Measurements from ENCODE around the gene EHMT1.

GRCh38 chr9:137586854-137587253 is 32.0 kb upstream of the EHMT1 start:
- TF ChIP-seq POLR2AphosphoS5 (IDR thresholded peaks at IDR 0.05; ENCODE audit: low read depth) (no peak), CTCF (conservative IDR thresholded peaks at IDR 0.05; ENCODE audit: low read depth in 2 of 2) (no peak), REST (IDR thresholded peaks at IDR 0.05; ENCODE audit: unreplicated experiment) (no peak), EZH2phosphoT487 (IDR thresholded peaks at IDR 0.05; ENCODE audit: unreplicated experiment) (no peak), JUNB (IDR thresholded peaks at IDR 0.05; ENCODE audit: unreplicated experiment) (no peak), EZH2 (IDR thresholded peaks at IDR 0.05; ENCODE audit: low read depth, unreplicated experiment) (no peak), CREB1 (CRISPR knock-in tag; IDR thresholded peaks at IDR 0.05; ENCODE audit: low read depth) (no peak), ZNF114 (CRISPR knock-in tag; IDR thresholded peaks at IDR 0.05) (no peak), NANOG (IDR thresholded peaks at IDR 0.05; ENCODE audit: borderline replicate concordance) (no peak), STAT1 (IDR thresholded peaks at IDR 0.05; ENCODE audit: unreplicated experiment) (no peak), ZNF331 (CRISPR knock-in tag; IDR thresholded peaks at IDR 0.05; ENCODE audit: low read depth) (no peak)
- TF ChIP-seq, protein P1, sequence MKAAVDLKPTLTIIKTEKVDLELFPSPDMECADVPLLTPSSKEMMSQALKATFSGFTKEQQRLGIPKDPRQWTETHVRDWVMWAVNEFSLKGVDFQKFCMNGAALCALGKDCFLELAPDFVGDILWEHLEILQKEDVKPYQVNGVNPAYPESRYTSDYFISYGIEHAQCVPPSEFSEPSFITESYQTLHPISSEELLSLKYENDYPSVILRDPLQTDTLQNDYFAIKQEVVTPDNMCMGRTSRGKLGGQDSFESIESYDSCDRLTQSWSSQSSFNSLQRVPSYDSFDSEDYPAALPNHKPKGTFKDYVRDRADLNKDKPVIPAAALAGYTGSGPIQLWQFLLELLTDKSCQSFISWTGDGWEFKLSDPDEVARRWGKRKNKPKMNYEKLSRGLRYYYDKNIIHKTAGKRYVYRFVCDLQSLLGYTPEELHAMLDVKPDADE (IDR thresholded peaks at IDR 0.05), result no peak
- TF ChIP-seq, protein P2, sequence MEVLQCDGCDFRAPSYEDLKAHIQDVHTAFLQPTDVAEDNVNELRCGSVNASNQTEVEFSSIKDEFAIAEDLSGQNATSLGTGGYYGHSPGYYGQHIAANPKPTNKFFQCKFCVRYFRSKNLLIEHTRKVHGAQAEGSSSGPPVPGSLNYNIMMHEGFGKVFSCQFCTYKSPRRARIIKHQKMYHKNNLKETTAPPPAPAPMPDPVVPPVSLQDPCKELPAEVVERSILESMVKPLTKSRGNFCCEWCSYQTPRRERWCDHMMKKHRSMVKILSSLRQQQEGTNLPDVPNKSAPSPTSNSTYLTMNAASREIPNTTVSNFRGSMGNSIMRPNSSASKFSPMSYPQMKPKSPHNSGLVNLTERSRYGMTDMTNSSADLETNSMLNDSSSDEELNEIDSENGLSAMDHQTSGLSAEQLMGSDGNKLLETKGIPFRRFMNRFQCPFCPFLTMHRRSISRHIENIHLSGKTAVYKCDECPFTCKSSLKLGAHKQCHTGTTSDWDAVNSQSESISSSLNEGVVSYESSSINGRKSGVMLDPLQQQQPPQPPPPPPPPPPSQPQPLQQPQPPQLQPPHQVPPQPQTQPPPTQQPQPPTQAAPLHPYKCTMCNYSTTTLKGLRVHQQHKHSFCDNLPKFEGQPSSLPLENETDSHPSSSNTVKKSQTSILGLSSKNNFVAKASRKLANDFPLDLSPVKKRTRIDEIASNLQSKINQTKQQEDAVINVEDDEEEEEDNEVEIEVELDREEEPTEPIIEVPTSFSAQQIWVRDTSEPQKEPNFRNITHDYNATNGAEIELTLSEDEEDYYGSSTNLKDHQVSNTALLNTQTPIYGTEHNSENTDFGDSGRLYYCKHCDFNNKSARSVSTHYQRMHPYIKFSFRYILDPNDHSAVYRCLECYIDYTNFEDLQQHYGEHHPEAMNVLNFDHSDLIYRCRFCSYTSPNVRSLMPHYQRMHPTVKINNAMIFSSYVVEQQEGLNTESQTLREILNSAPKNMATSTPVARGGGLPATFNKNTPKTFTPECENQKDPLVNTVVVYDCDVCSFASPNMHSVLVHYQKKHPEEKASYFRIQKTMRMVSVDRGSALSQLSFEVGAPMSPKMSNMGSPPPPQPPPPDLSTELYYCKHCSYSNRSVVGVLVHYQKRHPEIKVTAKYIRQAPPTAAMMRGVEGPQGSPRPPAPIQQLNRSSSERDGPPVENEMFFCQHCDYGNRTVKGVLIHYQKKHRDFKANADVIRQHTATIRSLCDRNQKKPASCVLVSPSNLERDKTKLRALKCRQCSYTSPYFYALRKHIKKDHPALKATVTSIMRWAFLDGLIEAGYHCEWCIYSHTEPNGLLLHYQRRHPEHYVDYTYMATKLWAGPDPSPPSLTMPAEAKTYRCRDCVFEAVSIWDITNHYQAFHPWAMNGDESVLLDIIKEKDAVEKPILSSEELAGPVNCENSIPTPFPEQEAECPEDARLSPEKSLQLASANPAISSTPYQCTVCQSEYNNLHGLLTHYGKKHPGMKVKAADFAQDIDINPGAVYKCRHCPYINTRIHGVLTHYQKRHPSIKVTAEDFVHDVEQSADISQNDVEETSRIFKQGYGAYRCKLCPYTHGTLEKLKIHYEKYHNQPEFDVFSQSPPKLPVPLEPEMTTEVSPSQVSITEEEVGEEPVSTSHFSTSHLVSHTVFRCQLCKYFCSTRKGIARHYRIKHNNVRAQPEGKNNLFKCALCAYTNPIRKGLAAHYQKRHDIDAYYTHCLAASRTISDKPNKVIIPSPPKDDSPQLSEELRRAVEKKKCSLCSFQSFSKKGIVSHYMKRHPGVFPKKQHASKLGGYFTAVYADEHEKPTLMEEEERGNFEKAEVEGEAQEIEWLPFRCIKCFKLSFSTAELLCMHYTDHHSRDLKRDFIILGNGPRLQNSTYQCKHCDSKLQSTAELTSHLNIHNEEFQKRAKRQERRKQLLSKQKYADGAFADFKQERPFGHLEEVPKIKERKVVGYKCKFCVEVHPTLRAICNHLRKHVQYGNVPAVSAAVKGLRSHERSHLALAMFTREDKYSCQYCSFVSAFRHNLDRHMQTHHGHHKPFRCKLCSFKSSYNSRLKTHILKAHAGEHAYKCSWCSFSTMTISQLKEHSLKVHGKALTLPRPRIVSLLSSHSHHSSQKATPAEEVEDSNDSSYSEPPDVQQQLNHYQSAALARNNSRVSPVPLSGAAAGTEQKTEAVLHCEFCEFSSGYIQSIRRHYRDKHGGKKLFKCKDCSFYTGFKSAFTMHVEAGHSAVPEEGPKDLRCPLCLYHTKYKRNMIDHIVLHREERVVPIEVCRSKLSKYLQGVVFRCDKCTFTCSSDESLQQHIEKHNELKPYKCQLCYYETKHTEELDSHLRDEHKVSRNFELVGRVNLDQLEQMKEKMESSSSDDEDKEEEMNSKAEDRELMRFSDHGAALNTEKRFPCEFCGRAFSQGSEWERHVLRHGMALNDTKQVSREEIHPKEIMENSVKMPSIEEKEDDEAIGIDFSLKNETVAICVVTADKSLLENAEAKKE (CRISPR knock-in tag; IDR thresholded peaks at IDR 0.05), result no peak
